Heart left ventricle (tissue), 16 donors: ENCODE data around the gene ZBTB7C. TPM values are rescaled to one million over a fixed set of nuclear protein-coding genes. Genes with fewer than 3 reads are reported as not detected.

ENCODE experiments used
- ATAC-seq, 4 donors: fragments of 200-7000 bp; cut with Tn5 transposase; one replicate each; pipeline ENCODE4 v1.9.1; 2020 to 2022; ENCODE audit warnings: moderate library complexity in 4 of 4, mild to moderate bottlenecking in 3 of 4, moderate number of reproducible peaks in 1 of 4
- DNase-seq, 5 donors: peaks; one replicate each; pipeline ENCODE4 v3.0.0-alpha.2; 2020
- H3K27ac ChIP-seq, 12 donors: fragments of 200-600 bp; sonication (generic) in 4 of 12; one replicate each; pipeline versions ENCODE4 v1.5.0 to v1.8.0; 2016 to 2022; ENCODE audit warnings: mild to moderate bottlenecking in 2 of 12
- H3K27me3 ChIP-seq, 9 donors: fragments of 200-600 bp; sonication (generic) in 2 of 9; one replicate each; pipeline versions ENCODE4 v1.5.1 to v1.8.0; 2016 to 2022; ENCODE audit warnings: mild to moderate bottlenecking in 3 of 9
- H3K36me3 ChIP-seq, 9 donors: fragments of 200-600 bp; sonication (generic) in 2 of 9; one replicate each; pipeline versions ENCODE4 v1.5.0 to v1.8.0; 2018 to 2022; ENCODE audit warnings: mild to moderate bottlenecking in 2 of 9
- H3K4me1 ChIP-seq, 12 donors: fragments of 200-600 bp; sonication (generic) in 4 of 12; one replicate each; pipeline versions ENCODE4 v1.5.0 to v1.8.0; 2016 to 2022; ENCODE audit warnings: mild to moderate bottlenecking in 3 of 12
- H3K4me3 ChIP-seq, 12 donors: fragments of 200-600 bp; sonication (generic) in 4 of 12; one replicate each; pipeline versions ENCODE4 v1.5.0 to v1.8.0; 2017 to 2022; ENCODE audit warnings: mild to moderate bottlenecking in 9 of 12, moderate library complexity in 4 of 12
- H3K9me3 ChIP-seq, 12 donors: fragments of 200-600 bp; sonication (generic) in 4 of 12; one replicate each; pipeline versions ENCODE4 v1.5.0 to v1.8.0; 2016 to 2022; ENCODE audit warnings: mild to moderate bottlenecking in 1 of 12
- CTCF ChIP-seq, 12 donors: fragments of 200-600 bp; sonication (generic) in 4 of 12; IDR thresholded peaks; one replicate each; pipeline versions ENCODE4 v1.5.0 to v1.8.0; 2018 to 2022; ENCODE audit warnings: antibody characterized with exemption in 12 of 12, mild to moderate bottlenecking in 5 of 12
- POLR2A ChIP-seq, 2 donors: fragments of 450-650 bp; IDR thresholded peaks; one replicate each; pipeline ENCODE4 v1.6.1; 2017; ENCODE audit warnings: antibody characterized with exemption in 2 of 2, mild to moderate bottlenecking in 2 of 2, moderate library complexity in 2 of 2
- WGBS, 4 donors: extraction: QIAGEN DNeasy Blood & Tissue Kit in 2 of 4; methylation state at CpG; one replicate each; pipeline versions ENCODE4 v1.1.5 to v1.1.7; 2013 to 2018; 5-methylcytosine and 5-hydroxymethylcytosine counted together
- intact Hi-C, 10 donors: fragments of 100-400 bp; cut with DNase I; formaldehyde crosslinking; loops; one replicate each; pipeline versions ENCODE4 v1.11.1 to v1.14.2; 2022
- polyA plus RNA-seq, 2 donors: library from polyadenylated mRNA; stranded (reverse); fragments of 200-250 nt; gene quantifications; one replicate each; pipeline ENCODE4 v1.2.3, GENCODE V29; 2013
- total RNA-seq, 9 donors: library from RNA; depleted of rRNA in 2 of 9; stranded (reverse); fragments of >200 nt in 2 of 9; fragmentation: NEBNext Ultra II Directional in 3 of 9; extraction: Animal tissue kit (Norgen Biotek cat#: 25700) in 3 of 9; gene quantifications; one replicate each; pipeline versions ENCODE4 v1.1.0 to v1.2.4, GENCODE V29; 2016 to 2023
- donor health status: ischemic (EF 13 %, LVEDD 7.1; RV severe dilation, severe dysfunction).
- donor health status: healthy with polysubstance abuse.
- donor health status: DM: no; HTN: yes; CAD: no.
- donor health status: DM: no; HTN: no; CAD: no.
- donor health status: ischemic (EF 25% LVEDD 6.9; RV normal size, moderate dysfunction).
- donor health status: ischemic (EF 25% LVEDD 5.7; RV mildly dilated, moderate dysfunction).
- donor health status: healthy.
- donor health status: DM: yes; HTN: yes; CAD: no.
- donor health status: ischemic (EF 35%, LVEDD 5.7; RV mildly dilated, moderate dysfunction).
- donor health status: nonischemic (EF 11% LVEDD 7.7; RV severe dilation, severe dysfunction).
- donor health status: DM: yes; HTN: yes; CAD: no.
- donor health status: PGD.
- donor health status: ischemic (EF 29% LVEDD 5.4; RV normal size, mild dysfunction).
- donor health status: nonischemic (EF 23%, LVEDD 6.1; RV moderate dilation, normal function).

ZBTB7C gene
- total and polyA plus RNA-seq, 11 donors: 0.68 to 7.5 (median 2.3) TPM

DNA sequence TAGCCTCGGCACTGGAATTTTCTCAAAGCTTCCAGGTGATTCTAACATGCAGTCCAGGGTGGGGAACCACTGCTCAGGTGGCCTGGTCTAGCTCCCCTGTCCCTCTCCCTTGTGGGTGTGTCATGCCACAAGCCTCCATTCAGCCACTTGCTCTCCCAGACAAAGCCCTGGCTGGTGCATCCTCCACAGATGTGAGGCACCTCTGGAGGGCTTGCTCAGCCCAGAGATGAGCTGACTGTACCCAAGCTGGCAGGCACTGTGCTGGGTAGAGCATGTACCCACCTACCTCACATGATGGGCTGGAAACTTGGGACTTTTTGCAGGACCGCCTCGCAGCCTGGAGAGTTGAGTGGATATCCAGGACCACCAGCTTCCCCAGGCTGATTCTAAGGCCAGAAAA, 88.1 kb downstream of the ZBTB7C start:
- Histone ChIP-seq H3K27ac (no peak overlapping the region), H3K9me3 (no peaks in the 10 kb centered on the region), H3K4me3 (no peak overlapping the region), H3K36me3 (no peaks in the 10 kb centered on the region), H3K27me3 (no peaks in the 10 kb centered on the region), H3K4me1 (peaks cover 0 to 16% (median 0%) of the 10 kb centered on the region in 12 donors)
- intact Hi-C loops: loop anchor here in 1 of 10 donors (5.0 kb wide), 1 partner anchor 49 kb away; no protein-coding TSS in a partner anchor
- 86 to 100% (median 94%) methylated on average over 1 to 3 of the region's 3 CpGs for WGBS, 4 donors
- ATAC-seq: no peak
- no peak for TF ChIP-seq POLR2A (IDR thresholded peaks at IDR 0.05)
- no peak for TF ChIP-seq CTCF (IDR thresholded peaks at IDR 0.05)
- no peak for DNase-seq

DNA sequence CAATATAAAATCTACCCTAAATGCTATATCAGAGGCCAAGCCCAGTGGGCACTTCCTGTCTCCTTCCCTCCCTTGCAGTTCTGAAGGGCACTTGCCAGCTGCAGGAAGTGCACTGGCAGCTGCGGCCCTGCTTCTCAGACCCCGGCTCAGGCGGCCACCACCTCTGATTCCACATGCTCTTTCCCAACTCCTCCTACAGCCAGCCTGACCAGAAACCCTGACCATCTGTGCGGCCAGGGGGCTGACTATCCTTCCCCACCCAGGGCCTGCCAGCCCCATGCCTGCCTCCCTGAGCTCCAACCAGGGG, 88.6 kb downstream of the ZBTB7C start:
- Histone ChIP-seq H3K4me3 (no peak overlapping the region), H3K27ac (no peak overlapping the region), H3K4me1 (peaks cover 0 to 16% (median 0%) of the 10 kb centered on the region in 12 donors), H3K27me3 (no peaks in the 10 kb centered on the region), H3K9me3 (no peaks in the 10 kb centered on the region), H3K36me3 (no peaks in the 10 kb centered on the region)
- WGBS, 4 donors: 67 to 74% (median 69%) methylated on average over 4 of the region's 4 CpGs
- DNase-seq (no peak), ATAC-seq (peak in 1 of 4 donors; percentile 9)
- intact Hi-C loops: loop anchor here in 1 of 10 donors (5.0 kb wide), 1 partner anchor 48 kb away; no protein-coding TSS in a partner anchor
- TF ChIP-seq POLR2A (IDR thresholded peaks at IDR 0.05): no peak
- no peak for TF ChIP-seq CTCF (IDR thresholded peaks at IDR 0.05)

DNA sequence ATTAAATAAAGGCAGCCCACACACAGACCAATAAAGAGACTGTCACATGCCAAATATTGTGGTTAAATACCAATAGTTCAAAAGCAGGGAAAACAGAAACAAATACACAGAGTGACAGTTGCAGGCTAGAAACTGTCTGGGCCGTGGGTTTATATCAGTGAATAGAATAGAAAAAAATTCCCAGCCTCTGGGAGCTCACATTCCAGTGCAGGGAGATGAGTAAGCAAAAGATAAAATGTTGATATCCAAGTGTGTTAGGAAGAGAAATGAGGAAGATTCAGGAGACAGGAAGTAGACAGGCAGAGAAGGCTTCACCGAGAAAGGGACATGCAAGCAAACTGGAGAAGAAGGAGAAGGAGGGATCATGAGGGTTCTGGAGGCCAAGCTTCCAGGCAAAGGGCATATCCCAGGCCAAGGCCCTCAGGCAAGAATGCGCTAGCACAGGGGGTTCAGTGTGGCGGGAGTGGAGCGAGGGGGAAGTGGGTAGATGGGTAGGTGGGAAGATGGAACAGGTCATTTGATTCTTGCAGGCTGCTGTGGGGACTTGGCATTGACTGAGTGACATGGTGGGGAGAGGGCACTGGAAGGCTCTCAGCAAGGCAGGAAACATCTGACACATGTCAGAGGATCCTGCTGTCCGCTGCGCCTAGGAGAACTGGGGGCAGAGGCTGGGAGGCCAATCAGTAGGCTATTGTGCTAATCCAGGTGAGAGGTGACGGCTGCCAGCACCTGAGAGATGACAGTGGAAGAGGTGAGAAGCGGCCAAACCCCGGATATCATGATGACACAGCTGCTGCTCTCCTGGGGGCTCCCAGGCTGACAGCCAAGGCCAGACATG, 89.2 kb downstream of the ZBTB7C start:
- WGBS, 4 donors: 74 to 79% (median 77%) methylated on average over 10 of the region's 10 CpGs
- Histone ChIP-seq H3K4me1 (peaks cover 0 to 16% (median 0%) of the 10 kb centered on the region in 12 donors), H3K4me3 (no peak overlapping the region), H3K36me3 (no peaks in the 10 kb centered on the region), H3K27ac (no peak overlapping the region), H3K27me3 (no peaks in the 10 kb centered on the region), H3K9me3 (no peaks in the 10 kb centered on the region)
- intact Hi-C loops: loop anchor here in 1 of 10 donors (5.0 kb wide), 1 partner anchor 48 kb away; no protein-coding TSS in a partner anchor
- DNase-seq: no peak
- TF ChIP-seq CTCF (IDR thresholded peaks at IDR 0.05): no peak
- TF ChIP-seq POLR2A (IDR thresholded peaks at IDR 0.05): no peak
- no peak for ATAC-seq

DNA sequence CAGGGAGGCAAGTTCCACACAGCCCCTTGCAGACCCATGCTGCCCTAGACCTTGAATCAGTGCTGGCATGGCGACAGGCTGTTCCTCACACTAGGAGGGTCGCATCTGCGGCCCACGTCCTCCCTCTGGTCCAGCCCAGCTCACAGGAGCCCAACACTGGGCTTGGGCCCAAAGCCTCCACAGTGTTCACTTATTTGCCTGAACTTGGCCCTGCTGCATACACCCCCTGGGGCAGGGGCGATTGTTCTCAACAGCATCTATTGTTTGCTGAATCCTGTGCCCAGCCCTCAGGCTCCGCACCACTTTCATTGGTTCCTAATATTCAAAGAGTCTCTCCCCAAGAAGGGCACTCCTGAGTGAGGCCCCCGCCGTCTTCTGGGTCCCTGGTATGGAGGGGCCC, 90.7 kb downstream of the ZBTB7C start:
- no peak overlapping the region for H3K4me3 ChIP-seq
- TF ChIP-seq POLR2A (IDR thresholded peaks at IDR 0.05) (no peak), CTCF (IDR thresholded peaks at IDR 0.05) (no peak)
- no peak for DNase-seq
- peaks cover 0 to 16% (median 0%) of the 10 kb centered on the region in 12 donors for H3K4me1 ChIP-seq
- no peak for ATAC-seq
- no peaks in the 10 kb centered on the region for H3K27me3 ChIP-seq
- intact Hi-C loops: no loop called here
- H3K9me3 ChIP-seq: no peaks in the 10 kb centered on the region
- no peak overlapping the region for H3K27ac ChIP-seq
- H3K36me3 ChIP-seq: no peaks in the 10 kb centered on the region
- 82 to 97% (median 92%) methylated on average over 8 of the region's 8 CpGs for WGBS, 4 donors
